HG03571 (cell line): ENCODE data around the gene PKP1.

Experiments
- ATAC-seq: cut with Tn5 transposase; IDR thresholded peaks from one replicate; pipeline ENCODE4 v1.9.1; 2021; ENCODE audit not compliant: unreplicated experiment

PKP1 gene

DNA sequence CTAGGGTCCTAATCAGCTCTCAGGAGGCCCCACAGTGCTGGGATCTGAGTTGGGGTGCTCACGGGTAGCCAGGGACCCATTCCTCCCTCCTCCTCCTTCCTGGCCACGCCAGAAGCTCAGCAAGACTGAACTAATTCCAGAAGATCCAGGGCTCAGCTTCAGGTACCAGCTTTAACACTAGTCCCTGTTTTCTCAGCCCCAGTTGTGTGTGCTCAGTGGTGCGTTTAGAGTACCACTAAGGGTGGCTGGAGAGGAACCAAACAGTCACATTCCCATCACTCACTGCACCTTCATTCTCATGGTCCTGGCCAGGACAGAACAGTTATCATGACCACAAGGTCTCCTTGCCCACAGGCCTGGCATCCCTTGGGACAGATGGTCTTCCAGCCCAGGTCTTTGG, 20.8 kb downstream of the PKP1 start:
- no peak for ATAC-seq

DNA sequence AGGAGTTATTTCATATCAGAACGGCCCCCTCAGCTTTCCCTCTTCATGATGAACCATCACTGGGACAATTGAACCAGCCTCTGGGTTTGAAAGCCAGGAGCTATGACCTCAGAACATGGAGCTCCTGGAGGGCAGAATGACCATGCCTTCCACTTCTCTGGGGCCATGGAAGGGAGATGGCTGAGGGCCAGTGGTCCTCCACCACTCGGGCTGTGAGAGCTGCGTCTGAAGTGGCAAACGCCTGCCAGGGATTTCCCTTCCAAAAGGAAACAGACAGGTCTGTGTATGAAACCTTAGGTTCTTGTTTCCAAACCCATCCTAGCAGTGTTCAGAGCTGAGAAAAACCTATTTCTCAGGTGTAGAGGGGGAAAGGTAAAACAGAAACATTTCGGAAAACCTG, 22.5 kb downstream of the PKP1 start:
- no peak for ATAC-seq

DNA sequence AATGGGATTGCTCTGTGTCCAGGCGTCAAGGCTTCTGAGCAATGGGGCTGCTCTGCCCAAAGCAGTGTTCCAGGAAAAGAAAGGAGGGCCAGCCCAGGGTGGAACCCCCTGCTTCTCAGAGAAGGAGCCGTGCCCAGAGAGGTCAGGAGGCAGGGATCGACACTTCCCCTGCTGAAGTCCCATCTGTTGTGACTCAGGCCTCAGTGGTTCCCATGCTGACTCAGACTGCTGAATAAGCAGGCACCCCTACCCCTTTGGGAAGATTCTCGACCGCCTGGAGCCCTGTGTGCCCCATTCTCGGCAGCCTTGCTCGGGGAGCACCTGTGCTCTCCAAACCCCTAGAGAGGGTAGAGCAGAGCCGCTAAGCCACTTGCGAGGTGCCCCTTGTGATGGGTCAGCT, 23.9 kb downstream of the PKP1 start:
- no peak for ATAC-seq

- no peak for ATAC-seq
Observed at GRCh38 chr1:201307760-201308499, 24.6 kb downstream of the PKP1 start.

DNA sequence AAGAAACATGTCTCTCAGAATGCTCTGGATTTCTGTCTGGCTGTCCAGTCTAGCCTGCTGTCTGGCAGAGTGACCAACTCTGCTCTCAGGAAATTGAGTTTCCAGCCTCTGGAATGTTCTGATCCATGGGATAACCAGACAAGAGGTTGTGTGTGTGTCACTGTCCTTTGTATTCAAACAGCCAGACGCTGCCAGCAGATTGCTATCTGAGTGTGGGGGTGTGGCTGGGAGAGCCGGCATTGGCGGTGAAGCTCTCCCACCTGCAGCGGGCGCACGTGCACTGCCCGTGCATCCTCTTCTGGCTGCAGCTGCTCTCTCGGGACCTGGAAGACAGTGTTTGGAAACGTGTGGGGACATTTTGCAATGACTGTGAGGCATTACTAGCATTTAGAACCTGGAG, 26.1 kb downstream of the PKP1 start:
- no peak for ATAC-seq

DNA sequence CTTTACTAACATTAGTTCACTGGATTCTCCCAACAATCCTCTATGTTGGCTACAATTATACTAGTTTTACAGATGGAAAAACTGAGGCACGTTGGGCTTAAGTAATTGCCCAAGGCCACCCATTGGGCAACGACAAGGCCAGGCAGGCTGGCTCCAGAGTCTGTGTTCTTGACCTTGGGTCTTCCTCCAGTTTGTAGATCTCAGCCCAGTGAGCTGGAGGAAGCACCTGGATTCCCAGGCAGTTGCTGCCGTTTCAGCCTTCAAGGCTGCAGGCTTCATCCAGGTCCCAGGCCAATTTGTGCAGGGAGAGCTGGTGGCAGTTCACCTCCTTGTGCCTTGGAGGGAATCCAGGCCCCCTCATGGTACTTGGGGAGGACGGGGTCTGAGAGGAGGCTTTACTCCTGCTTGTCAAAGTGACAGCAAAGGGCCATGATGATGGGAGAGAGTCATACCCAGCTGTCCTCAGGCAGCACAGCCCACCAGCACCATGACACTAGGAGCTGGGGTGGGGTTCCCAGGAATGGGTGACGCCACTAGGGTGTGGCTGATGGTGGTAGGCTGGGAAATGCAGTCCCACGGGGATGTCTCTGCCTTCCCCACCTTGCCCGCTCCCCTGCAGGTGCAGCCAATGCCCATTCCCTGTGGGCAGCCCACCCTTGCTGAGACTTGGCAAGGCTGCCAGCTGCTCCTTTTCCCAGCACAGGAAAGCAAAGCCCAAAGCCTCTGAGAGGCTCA, 27.1 kb downstream of the PKP1 start:
- no peak for ATAC-seq

GRCh38 chr1:201310986-201311355, 27.7 kb downstream of the PKP1 start:
- ATAC-seq: no peak

GRCh38 chr1:201311356-201312011, 28.2 kb downstream of the PKP1 start:
- ATAC-seq: no peak

DNA sequence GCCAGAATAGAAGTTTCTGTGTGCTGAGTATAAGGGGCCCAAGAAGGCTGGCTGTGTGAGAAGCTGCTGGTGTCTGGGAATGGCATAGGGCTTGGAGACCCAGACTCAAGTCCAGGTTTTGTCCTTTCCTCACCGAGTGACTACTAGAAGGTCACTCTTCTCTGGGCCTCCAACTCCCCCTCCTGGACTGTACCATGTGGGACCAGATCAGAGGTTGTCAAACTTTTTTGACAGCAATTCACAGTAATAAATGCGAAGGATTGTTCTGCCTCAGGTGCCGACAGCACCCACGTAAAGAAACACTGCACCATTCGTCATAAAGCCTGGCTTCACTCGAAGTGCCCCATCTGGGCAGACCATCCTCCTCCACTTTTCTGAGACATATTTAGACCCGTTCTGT, 29.0 kb downstream of the PKP1 start:
- no peak for ATAC-seq

GRCh38 chr1:201313086-201313485, 29.8 kb downstream of the PKP1 start:
- no peak for ATAC-seq

DNA sequence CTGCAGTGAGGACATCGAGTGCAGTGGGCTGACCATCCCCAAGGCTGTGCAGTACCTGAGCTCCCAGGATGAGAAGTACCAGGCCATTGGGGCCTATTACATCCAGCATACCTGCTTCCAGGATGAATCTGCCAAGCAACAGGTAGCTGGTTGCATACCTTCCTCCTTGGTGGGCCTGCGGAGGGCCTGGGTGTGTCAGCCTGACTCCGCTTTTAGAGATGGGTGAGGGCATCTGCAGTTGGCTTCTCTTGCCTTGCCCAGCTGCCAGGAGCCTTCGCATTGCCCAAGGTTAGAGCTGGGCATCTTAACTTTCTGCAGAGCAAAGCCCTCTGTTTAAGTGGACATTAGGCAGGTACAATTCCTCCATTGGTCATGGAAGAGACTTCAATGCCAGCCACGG, 33.2 kb downstream of the PKP1 start:
- ATAC-seq: no peak

GRCh38 chr1:201317551-201317950, 34.2 kb downstream of the PKP1 start:
- ATAC-seq: no peak

- ATAC-seq: no peak
Observed at GRCh38 chr1:201318504-201319340, 35.4 kb downstream of the PKP1 start.

GRCh38 chr1:201319631-201320030, 36.3 kb downstream of the PKP1 start:
- no peak for ATAC-seq

- no peak for ATAC-seq
Observed at GRCh38 chr1:201320168-201320788, 37.0 kb downstream of the PKP1 start.

DNA sequence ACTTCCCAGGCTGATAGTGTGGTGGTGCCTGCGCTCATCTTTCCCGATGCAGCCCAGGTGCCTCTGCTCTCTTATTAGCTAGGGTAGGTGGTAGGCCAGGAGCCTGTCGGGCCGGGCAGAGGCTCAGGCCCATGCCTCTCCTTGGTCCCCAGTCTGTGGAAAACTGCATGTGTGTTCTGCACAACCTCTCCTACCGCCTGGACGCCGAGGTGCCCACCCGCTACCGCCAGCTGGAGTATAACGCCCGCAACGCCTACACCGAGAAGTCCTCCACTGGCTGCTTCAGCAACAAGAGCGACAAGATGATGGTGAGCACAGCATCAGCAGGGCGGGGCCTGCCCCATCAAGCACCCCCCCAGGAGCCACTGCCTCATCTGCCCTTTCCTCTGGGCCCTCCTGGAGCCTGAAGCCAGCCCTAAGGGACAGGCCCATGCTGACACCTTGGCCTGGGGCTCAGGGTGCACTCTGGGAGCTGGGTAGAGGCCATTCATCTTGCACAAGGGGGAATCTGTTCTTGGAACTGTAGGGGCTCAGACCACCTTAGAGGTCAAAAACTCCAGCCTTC, 38.6 kb downstream of the PKP1 start:
- no peak for ATAC-seq

DNA sequence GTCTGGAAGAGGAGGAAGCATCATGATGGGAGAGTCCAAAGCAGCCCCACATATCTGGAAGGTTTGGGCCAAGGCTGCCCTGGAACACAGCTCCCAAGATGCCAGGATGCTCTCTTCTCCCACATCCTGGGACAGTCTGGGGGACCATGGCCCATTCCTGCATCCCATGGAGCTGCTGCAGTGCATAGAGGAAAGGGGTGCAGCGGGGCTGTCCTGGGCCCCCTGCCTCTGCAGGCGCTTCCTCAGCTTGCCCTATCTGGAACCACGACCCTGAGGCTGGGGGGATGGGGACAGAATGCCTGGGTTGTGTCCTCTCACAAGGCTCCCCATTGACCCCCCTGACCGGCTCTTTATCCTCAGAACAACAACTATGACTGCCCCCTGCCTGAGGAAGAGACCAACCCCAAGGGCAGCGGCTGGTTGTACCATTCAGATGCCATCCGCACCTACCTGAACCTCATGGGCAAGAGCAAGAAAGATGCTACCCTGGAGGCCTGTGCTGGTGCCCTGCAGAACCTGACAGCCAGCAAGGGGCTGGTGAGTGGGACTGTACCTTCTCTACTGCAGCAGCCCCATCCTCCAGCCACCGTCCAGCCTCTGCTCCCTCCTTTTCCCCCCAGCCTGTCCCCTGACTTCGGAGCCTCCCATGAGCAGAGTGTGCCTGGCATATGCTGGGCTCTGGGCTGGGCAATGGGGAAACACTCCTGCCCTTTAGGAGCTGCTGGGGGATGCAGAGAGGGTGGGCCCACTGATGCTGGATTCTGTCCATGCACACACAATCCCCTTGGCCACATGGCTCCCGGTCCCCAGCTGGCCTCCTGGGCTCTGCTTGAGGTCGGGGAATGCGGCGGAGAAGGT, 39.6 kb downstream of the PKP1 start:
- ATAC-seq: no peak

DNA sequence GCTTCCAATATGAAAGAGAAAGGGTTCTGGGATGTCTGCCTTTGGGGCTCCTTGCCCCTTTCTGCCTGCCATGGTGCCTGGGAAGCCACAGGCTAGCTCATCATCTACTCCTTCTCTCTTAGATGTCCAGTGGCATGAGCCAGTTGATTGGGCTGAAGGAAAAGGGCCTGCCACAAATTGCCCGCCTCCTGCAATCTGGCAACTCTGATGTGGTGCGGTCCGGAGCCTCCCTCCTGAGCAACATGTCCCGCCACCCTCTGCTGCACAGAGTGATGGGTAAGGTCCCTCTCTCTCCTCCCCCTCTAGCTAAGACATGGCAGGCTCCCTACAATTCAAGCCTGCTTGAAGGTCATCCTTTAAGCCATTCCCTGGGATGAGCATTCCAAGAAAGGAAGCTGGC, 41.0 kb downstream of the PKP1 start:
- no peak for ATAC-seq

DNA sequence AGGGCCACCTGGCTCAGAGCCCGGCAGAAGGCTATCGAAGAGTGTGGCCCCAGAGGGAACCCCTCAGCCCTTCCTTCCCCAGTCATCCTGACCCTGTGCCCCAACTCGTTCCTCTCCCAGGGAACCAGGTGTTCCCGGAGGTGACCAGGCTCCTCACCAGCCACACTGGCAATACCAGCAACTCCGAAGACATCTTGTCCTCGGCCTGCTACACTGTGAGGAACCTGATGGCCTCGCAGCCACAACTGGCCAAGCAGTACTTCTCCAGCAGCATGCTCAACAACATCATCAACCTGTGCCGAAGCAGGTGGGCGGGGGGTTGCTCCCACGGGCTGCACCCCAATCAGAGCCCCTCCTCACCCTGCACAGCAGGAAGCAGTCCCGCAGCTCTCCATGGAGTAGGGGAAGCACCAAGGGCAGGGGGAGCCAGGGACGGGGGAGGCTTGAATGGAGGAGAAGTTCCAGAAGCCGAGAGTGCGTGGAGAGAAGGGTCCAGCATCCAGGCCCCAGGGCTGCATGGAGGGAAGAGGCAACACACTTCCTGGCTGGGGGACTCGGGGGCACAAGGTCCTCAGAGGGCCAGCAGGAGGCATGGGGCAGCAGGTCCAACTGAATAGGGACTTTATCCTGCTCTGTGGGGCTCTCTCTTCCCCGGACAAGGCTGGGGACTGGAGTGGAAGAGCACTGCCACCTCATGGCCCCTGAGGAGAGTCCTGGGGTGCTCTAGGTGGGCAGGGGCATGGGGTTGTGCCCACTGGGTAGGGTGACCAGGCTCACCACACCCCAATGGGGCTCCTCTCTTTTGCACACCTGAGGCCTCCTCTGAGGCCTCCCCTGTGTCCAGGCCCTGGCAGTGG, 41.7 kb downstream of the PKP1 start:
- no peak for ATAC-seq
